ENCODE measurements around the gene CTSZ. TPM values are rescaled to one million over a fixed set of nuclear protein-coding genes. Genes with fewer than 3 reads are reported as not detected.

The CTSZ gene
- total RNA-seq, 2 donors from 2014 or later, result 274 to 303 TPM

GRCh38 chr20:58994390-58995159, 12.5 kb downstream of the CTSZ start:
- H3K4me3 ChIP-seq, result no peak overlapping the region
- no peak for DNase-seq
- no peaks in the 10 kb centered on the region for H3K9me3 ChIP-seq
- H3K36me3 ChIP-seq, result peaks cover 23% of the 10 kb centered on the region
- intact Hi-C loops (cut with DNase I), result no loop called here
- H3K27me3 ChIP-seq, result no peaks in the 10 kb centered on the region
- no peak for TF ChIP-seq CTCF (IDR thresholded peaks at IDR 0.05)
- no peak overlapping the region for H3K27ac ChIP-seq
- no peak overlapping the region for H3K9ac ChIP-seq (ENCODE audit: low read depth in 2 of 2, low read length in 2 of 2)
- H3K4me1 ChIP-seq, result no peaks in the 10 kb centered on the region

GRCh38 chr20:58993332-58994248, 13.5 kb downstream of the CTSZ start:
- Histone ChIP-seq H3K9ac (ENCODE audit: low read depth in 2 of 2, low read length in 2 of 2) (no peak overlapping the region), H3K36me3 (peaks cover 23% of the 10 kb centered on the region), H3K9me3 (no peaks in the 10 kb centered on the region), H3K27me3 (no peaks in the 10 kb centered on the region), H3K27ac (no peak overlapping the region), H3K4me1 (no peaks in the 10 kb centered on the region), H3K4me3 (no peak overlapping the region)
- TF ChIP-seq CTCF (IDR thresholded peaks at IDR 0.05), result no peak
- no peak for DNase-seq
- intact Hi-C loops (cut with DNase I), result no loop called here

- peaks cover 23% of the 10 kb centered on the region for H3K36me3 ChIP-seq
- H3K27me3 ChIP-seq, result no peaks in the 10 kb centered on the region
- no peak overlapping the region for H3K9ac ChIP-seq (ENCODE audit: low read depth in 2 of 2, low read length in 2 of 2)
- H3K27ac ChIP-seq, result no peak overlapping the region
- H3K9me3 ChIP-seq, result no peaks in the 10 kb centered on the region
- H3K4me1 ChIP-seq, result no peaks in the 10 kb centered on the region
- intact Hi-C loops (cut with DNase I), result no loop called here
- no peak for TF ChIP-seq CTCF (IDR thresholded peaks at IDR 0.05)
- H3K4me3 ChIP-seq, result no peak overlapping the region
- DNase-seq, result no peak
Observed at GRCh38 chr20:58992911-58993310, 14.1 kb downstream of the CTSZ start.

- no peak for TF ChIP-seq CTCF (IDR thresholded peaks at IDR 0.05)
- H3K36me3 ChIP-seq, result peaks cover 23% of the 10 kb centered on the region
- intact Hi-C loops (cut with DNase I), result no loop called here
- H3K27me3 ChIP-seq, result no peaks in the 10 kb centered on the region
- no peak for DNase-seq
- no peak overlapping the region for H3K9ac ChIP-seq (ENCODE audit: low read depth in 2 of 2, low read length in 2 of 2)
- no peaks in the 10 kb centered on the region for H3K9me3 ChIP-seq
- H3K4me3 ChIP-seq, result no peak overlapping the region
- no peak overlapping the region for H3K27ac ChIP-seq
- H3K4me1 ChIP-seq, result no peaks in the 10 kb centered on the region
Observed at GRCh38 chr20:58991715-58992114, 15.3 kb downstream of the CTSZ start.

- no peaks in the 10 kb centered on the region for H3K4me1 ChIP-seq
- no peak overlapping the region for H3K4me3 ChIP-seq
- no peak for TF ChIP-seq CTCF (IDR thresholded peaks at IDR 0.05)
- no peaks in the 10 kb centered on the region for H3K27me3 ChIP-seq
- H3K36me3 ChIP-seq, result peaks cover 23% of the 10 kb centered on the region
- DNase-seq, result no peak
- intact Hi-C loops (cut with DNase I), result no loop called here
- no peak overlapping the region for H3K9ac ChIP-seq (ENCODE audit: low read depth in 2 of 2, low read length in 2 of 2)
- no peak overlapping the region for H3K27ac ChIP-seq
- no peaks in the 10 kb centered on the region for H3K9me3 ChIP-seq
Observed at GRCh38 chr20:58990651-58991445, 16.2 kb downstream of the CTSZ start.
